Myocyte (in vitro differentiated cells): ENCODE measurements around the gene GJA1. TPM values are rescaled to one million over a fixed set of nuclear protein-coding genes. Genes with fewer than 3 reads are reported as not detected.
"Not testable (repeated sequence)": the region's sequence is repeated elsewhere in the genome, so short reads cannot be mapped to it uniquely, and the experiment has no call there.

Experiments used
- DNase-seq: peaks from one replicate; pipeline ENCODE4 v3.0.0-alpha.2; 2012; ENCODE audit warnings: low read depth
- total RNA-seq: library from RNA; depleted of rRNA; stranded (reverse); fragments of >200 nt; gene quantifications from 2 replicates; pipeline ENCODE4 v1.2.3, GENCODE V29; 2014

The GJA1 gene
- total RNA-seq, 1 donor from 2014 or later: 4.0 TPM

- peak; percentile 63 for DNase-seq
Observed at GRCh38 chr6:121436960-121437850, 1.8 kb downstream of the GJA1 start.

GRCh38 chr6:121437851-121438651, 2.6 kb downstream of the GJA1 start:
- DNase-seq: peak; percentile 24

- no peak for DNase-seq
Observed at GRCh38 chr6:121438869-121439268, 3.4 kb downstream of the GJA1 start.

- DNase-seq: no peak
Observed at GRCh38 chr6:121439475-121439874, 4.0 kb downstream of the GJA1 start.

GRCh38 chr6:121439926-121440325, 4.5 kb downstream of the GJA1 start:
- DNase-seq: no peak

- DNase-seq: no peak
Observed at GRCh38 chr6:121441477-121441876, 6.0 kb downstream of the GJA1 start.

- no peak for DNase-seq
Observed at GRCh38 chr6:121442576-121442975, 7.1 kb downstream of the GJA1 start.

- peak; percentile 16 for DNase-seq
Observed at GRCh38 chr6:121443971-121444541, 8.6 kb downstream of the GJA1 start.

GRCh38 chr6:121446705-121447104, 11.3 kb downstream of the GJA1 start:
- DNase-seq: not testable (repeated sequence)

GRCh38 chr6:121447746-121448145, 12.3 kb downstream of the GJA1 start:
- not testable (repeated sequence) for DNase-seq

- not testable (repeated sequence) for DNase-seq
Observed at GRCh38 chr6:121448528-121448927, 13.1 kb downstream of the GJA1 start.

- DNase-seq: no peak
Observed at GRCh38 chr6:121449331-121449730, 13.9 kb downstream of the GJA1 start.

- DNase-seq: no peak
Observed at GRCh38 chr6:121450242-121450641, 14.8 kb downstream of the GJA1 start.

- DNase-seq: no peak
Observed at GRCh38 chr6:121451250-121451649, 15.8 kb downstream of the GJA1 start.

- no peak for DNase-seq
Observed at GRCh38 chr6:121453191-121453590, 17.7 kb downstream of the GJA1 start.

- no peak for DNase-seq
Observed at GRCh38 chr6:121460170-121460569, 24.7 kb downstream of the GJA1 start.

- DNase-seq: no peak
Observed at GRCh38 chr6:121463087-121463486, 27.6 kb downstream of the GJA1 start.

GRCh38 chr6:121465101-121465500, 29.7 kb downstream of the GJA1 start:
- DNase-seq: no peak

- DNase-seq: no peak
Observed at GRCh38 chr6:121479486-121480098, 44.1 kb downstream of the GJA1 start.

GRCh38 chr6:121480099-121480713, 44.8 kb downstream of the GJA1 start:
- no peak for DNase-seq
